Muscle layer of colon (tissue), 2 donors: ENCODE data around the gene ECHS1.
"Not testable (repeated sequence)": the region's sequence is repeated elsewhere in the genome, so short reads cannot be mapped to it uniquely, and the experiment has no call there.

Source experiments
- H3K27ac ChIP-seq: one replicate; pipeline ENCODE4 v1.7.0; 2013; ENCODE audit warnings: low read depth, mild to moderate bottlenecking, low read length, moderate library complexity
- H3K27me3 ChIP-seq, 2 donors: one replicate each; pipeline ENCODE4 v1.7.0; 2013; ENCODE audit warnings: low read length in 2 of 2, mild to moderate bottlenecking in 2 of 2; ENCODE audit not compliant: insufficient read depth in 2 of 2, control insufficient read depth in 1 of 2
- H3K36me3 ChIP-seq: one replicate; pipeline ENCODE4 v1.7.0; 2013; ENCODE audit warnings: mild to moderate bottlenecking, low read length; ENCODE audit not compliant: insufficient read depth
- H3K4me1 ChIP-seq: one replicate; pipeline ENCODE4 v1.7.0; 2013; ENCODE audit warnings: mild to moderate bottlenecking, low read length; ENCODE audit not compliant: insufficient read depth
- H3K4me3 ChIP-seq, 2 donors: one replicate each; pipeline ENCODE4 v1.7.0; 2013; ENCODE audit warnings: low read length in 2 of 2, low read depth in 1 of 2, mild to moderate bottlenecking in 1 of 2, moderate library complexity in 1 of 2
- H3K9ac ChIP-seq: one replicate; pipeline ENCODE4 v1.7.0; 2013; ENCODE audit warnings: low read length
- H3K9me3 ChIP-seq: one replicate; pipeline ENCODE4 v1.7.0; 2013; ENCODE audit warnings: mild to moderate bottlenecking, low read length
- donor health status: abdominal sarcoma.
- donor health status: Adenocarcinoma of cecum.

ECHS1 gene

DNA sequence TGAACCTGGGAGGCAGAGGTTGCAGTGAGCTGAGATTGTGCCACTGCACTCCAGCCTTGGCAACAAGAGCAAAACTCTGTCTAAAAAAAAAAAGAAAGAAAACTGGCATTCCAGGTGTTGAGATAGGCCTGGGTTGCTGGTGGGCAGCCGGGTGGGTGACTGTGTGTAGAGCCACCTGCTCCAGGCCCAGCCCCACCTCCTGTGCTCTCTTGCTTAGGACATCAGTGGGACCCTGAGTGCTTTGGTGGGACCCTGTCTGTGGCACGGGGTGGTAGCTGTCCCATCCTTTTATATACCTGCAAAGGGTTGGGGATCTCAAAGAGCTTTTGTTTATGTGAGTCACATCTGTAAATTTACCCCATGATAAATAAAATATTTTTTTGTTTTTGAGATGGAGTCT lies 12.1 kb upstream of the ECHS1 start:
- Histone ChIP-seq H3K9ac (no peak overlapping the region), H3K4me1 (no peaks in the 10 kb centered on the region), H3K36me3 (no peaks in the 10 kb centered on the region), H3K27ac (no peak overlapping the region), H3K9me3 (no peaks in the 10 kb centered on the region), H3K4me3 (no peak overlapping the region), H3K27me3 (no peaks in the 10 kb centered on the region)

DNA sequence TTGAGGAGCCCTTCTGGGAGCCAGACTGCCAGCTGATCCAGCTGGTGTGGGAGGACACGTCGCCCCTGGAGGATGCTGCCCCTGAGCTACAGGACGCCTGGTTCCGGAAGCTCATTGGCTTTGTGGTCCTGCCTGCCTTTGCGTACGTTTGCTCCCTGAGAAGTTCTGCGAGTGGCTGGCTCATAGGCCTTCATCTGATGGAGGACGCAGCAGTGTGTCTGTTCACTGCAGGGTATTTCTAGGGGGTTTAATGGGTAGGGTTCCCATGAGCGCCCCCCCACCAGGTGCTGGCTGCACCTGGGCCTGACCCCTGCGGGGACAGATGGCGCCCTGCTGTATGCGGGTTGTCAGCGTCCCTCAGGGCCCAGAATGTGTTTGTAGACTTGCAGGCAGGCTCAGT lies 10.9 kb upstream of the ECHS1 start:
- Histone ChIP-seq H3K27ac (no peak overlapping the region), H3K4me3 (no peak overlapping the region), H3K36me3 (no peaks in the 10 kb centered on the region), H3K9ac (no peak overlapping the region), H3K4me1 (peaks cover 4% of the 10 kb centered on the region), H3K27me3 (no peaks in the 10 kb centered on the region), H3K9me3 (no peaks in the 10 kb centered on the region)

DNA sequence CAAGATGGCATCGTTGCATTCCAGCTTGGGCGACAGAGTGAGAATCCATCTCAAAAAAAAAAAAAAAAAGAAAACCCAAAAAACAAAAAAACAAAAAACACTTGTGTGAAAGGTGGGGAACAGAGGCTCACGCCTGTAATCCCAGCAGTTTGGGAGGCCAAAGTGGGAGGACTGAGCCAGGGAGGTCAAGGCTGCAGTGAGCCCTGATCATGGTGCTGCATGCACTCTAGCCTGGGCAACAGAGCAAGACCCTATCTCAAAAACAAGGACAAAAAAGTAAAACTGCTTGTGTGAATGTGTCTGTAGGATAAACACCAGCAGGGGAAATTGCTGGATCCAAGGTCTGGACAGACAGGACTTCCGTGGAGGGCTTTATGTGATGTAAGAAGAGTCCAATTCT lies 10.4 kb upstream of the ECHS1 start:
- H3K36me3 ChIP-seq, result no peaks in the 10 kb centered on the region
- H3K9ac ChIP-seq, result no peak overlapping the region
- H3K27me3 ChIP-seq, result no peaks in the 10 kb centered on the region
- H3K4me1 ChIP-seq, result peaks cover 4% of the 10 kb centered on the region
- no peak overlapping the region for H3K27ac ChIP-seq
- H3K9me3 ChIP-seq, result no peaks in the 10 kb centered on the region
- no peak overlapping the region for H3K4me3 ChIP-seq

DNA sequence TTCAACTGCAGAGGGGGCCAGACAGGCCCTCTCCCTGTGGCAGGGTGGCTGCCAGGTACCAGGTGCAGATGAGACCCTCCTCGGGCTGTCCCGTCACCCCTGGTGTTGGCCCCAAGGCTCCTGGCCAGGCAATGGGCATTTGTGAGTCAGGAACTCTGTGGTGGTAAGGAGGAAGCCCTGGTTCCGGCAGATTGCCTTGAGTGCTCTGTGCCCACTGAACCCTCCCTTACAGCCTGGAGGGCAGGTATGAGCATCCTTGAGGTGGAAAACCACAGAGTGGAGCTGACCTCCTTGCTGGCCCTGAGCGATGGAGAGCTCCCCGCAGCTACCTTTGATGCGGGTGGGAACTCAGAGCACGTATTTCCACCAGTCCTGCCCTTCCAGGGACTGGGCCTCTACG lies 7.9 kb upstream of the ECHS1 start:
- Histone ChIP-seq H3K9ac (no peak overlapping the region), H3K27ac (no peak overlapping the region), H3K9me3 (no peaks in the 10 kb centered on the region), H3K4me1 (peaks cover 11% of the 10 kb centered on the region), H3K36me3 (no peaks in the 10 kb centered on the region), H3K27me3 (no peaks in the 10 kb centered on the region), H3K4me3 (no peak overlapping the region)

DNA sequence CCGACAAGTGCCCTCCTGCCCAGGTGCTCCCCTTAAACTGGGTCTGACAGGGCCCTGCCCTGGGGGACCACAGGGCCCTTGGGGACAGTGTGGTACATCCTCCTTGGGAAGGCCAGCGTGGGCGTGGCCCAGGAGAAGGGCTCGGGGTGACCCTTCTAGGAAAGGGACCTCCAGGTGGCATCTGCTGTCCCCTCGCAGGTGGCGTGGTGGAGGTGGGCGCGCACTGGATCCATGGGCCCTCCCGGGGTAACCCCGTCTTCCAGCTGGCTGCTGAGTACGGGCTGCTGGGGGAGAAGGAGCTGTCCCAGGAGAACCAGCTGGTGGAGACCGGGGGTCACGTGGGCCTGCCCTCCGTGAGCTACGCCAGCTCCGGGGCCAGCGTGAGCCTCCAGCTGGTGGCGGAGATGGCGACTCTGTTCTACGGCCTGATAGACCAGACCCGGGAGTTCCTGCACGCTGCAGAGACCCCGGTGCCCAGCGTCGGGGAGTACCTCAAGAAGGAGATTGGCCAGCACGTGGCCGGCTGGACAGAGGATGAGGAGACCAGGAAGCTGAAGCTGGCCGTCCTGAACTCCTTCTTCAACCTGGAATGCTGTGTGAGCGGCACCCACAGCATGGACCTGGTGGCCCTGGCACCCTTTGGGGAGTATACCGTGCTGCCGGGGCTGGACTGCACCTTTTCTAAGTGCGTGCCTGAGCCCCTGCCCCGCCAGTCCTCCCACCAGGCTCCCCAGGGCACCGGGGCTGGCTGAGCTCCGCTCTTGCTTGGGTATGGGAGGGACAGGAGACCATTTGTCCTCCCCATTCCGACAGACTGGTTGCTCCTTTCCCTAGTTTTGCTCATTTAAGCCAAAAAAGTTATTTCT lies 6.9 kb upstream of the ECHS1 start:
- Histone ChIP-seq H3K27me3 (no peaks in the 10 kb centered on the region), H3K9me3 (no peaks in the 10 kb centered on the region), H3K36me3 (no peaks in the 10 kb centered on the region), H3K27ac (peak overlapping the region; percentile 68), H3K4me3 (peak overlapping the region; percentile 52 to 87), H3K4me1 (peaks cover 11% of the 10 kb centered on the region), H3K9ac (no peak overlapping the region)

DNA sequence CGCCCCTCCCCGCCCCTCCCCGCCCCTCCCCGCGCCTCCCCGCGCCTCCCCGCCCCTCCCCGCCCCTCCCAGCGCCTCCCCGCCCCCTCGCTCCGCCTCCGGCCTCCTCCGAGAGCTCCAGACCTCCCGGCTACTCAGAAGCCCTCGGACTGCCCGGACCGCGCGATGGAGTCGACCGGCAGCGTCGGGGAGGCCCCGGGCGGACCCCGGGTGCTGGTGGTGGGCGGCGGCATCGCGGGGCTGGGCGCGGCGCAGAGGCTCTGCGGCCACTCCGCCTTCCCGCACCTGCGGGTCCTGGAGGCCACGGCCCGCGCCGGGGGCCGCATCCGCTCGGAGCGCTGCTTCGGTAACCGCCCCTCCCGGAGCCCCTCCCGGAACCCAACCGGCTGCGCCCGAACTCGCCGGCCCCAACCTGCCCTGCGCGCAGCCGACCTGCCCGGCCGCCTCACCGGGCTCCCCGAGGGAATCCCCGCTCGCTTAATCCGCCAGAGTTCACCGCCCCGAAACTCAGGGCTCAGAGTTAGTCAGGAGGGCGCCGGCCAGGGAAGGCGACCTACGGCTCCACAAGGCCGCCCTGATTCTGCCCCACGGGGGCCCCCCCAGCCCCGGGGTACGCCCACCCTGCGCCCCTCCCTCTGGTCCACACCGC lies 6.1 kb upstream of the ECHS1 start, which contains the start of gene PAOX:
Gene PAOX (plus strand): TSS at position 111 of the 649 bp plus-strand sequence. CDS start 55 bp downstream, at position 166.
- peak within 1 kb of the TSS; percentile 20 for H3K9ac ChIP-seq
- peak within 1 kb of the TSS; percentile 82 to 87 for H3K4me3 ChIP-seq
- H3K36me3 ChIP-seq, result no peaks in the 10 kb centered on the region
- no peaks in the 10 kb centered on the region for H3K27me3 ChIP-seq
- H3K4me1 ChIP-seq, result peaks cover 11% of the 10 kb centered on the region
- no peaks in the 10 kb centered on the region for H3K9me3 ChIP-seq
- H3K27ac ChIP-seq, result peak within 1 kb of the TSS; percentile 86

DNA sequence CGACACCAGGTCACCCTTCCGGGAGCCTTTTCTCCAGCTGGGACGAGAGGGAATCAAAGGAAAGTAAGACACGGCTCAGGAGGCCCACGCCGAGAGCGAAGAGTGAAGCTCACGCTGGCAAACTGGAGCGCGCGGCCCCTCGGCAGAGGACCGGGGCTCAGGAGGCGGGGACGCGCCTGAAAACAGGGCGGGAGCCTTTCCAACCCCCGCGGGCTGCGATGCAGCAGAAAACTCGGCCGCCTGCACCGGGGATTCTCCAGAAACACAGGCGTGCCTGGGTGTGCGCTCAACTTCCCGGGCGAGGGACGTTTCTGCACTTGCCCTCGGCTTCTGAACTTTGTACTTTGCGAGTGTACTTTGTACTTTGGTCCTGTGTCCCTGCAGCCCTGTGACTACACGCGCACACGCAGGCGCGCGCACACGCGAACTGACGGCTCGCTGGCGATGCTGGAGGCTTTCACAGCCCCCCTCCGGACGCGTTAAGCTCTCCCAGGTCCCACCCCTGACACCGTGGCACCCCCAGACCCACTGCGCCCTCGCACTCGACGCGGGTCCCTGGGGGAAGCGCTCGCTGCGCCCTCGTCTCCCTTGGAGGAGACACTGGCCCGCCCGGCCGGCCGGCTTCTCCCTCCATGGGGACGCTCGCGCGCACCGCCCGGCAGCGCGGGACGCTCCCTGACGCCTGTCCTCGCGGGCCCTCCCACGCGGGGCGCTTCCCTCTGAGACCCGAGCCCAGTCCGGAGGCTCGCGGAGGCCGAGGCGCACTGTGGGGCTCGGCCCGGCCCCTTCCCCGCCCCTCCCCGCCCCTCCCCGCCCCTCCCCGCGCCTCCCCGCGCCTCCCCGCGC lies 5.3 kb upstream of the ECHS1 start:
- H3K9me3 ChIP-seq, result no peaks in the 10 kb centered on the region
- peak overlapping the region; percentile 86 for H3K27ac ChIP-seq
- H3K36me3 ChIP-seq, result no peaks in the 10 kb centered on the region
- H3K4me3 ChIP-seq, result peak overlapping the region; percentile 52 to 82
- peaks cover 11% of the 10 kb centered on the region for H3K4me1 ChIP-seq
- peak overlapping the region; percentile 20 for H3K9ac ChIP-seq
- no peaks in the 10 kb centered on the region for H3K27me3 ChIP-seq

DNA sequence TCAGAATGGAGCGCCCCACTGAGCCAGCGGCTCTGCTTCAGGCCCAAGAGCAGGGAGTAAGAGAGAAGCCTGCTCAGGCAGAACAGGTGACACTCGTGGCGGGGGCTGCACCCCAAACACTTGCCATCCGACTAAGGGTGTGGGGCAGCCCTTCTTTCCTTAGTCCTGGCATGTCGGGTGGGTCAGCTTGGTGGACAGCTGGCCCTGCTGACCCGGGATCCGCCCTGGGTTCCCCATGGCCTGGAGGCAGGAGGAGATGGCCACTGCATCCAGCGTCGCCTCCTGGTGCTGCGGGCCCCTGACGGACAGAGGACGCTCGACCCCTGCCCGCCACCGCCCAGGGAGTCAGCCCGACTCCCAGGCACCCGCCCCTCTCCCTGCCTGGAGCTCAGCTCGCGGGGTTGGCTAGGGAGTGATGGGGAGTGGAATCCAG lies 4.7 kb upstream of the ECHS1 start:
- Histone ChIP-seq H3K27me3 (no peaks in the 10 kb centered on the region), H3K36me3 (no peaks in the 10 kb centered on the region), H3K27ac (peak overlapping the region; percentile 86), H3K9me3 (no peaks in the 10 kb centered on the region), H3K4me1 (peaks cover 11% of the 10 kb centered on the region), H3K9ac (peak overlapping the region; percentile 20), H3K4me3 (peak overlapping the region; percentile 52 to 82)

DNA sequence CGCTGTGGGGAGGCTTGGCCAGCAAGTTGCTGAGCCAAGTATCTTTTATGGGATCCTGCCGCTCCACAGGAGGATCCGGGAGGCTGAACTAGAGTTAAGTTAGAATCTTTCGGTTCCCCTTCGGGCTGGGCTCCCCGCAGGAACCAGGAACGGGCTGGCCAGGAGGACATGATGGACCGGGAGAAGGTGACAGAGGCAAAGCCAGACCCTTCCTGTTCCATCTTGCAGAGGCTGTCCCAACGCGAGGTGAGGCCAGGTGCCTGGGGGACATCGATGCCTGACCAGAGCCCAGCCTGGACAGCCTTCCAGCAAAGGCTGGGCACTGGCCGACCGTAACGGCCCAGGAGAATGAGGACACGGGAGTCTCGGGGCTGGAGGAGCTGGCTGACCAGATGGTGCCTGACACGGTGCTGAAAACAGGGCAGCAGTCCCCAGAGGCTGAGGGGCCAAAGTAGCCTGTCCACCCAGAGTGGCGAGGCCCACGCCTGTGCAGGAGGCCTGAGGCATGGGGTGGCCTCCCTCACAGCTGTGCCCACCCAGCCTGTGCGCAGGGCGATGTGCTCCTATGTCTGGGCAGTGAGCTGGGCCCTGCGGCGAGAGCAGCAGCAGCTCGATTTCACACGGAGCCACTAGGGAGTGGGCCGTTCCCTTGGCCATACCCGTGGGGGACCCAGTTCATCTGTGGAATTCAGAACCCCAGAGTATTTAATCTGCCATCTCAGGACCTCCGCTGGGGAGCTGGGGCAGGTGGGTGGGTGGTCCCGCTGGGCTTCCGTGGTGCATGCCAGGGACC lies 4.1 kb upstream of the ECHS1 start:
- H3K27me3 ChIP-seq, result no peaks in the 10 kb centered on the region
- no peak overlapping the region for H3K27ac ChIP-seq
- H3K9ac ChIP-seq, result no peak overlapping the region
- peaks cover 11% of the 10 kb centered on the region for H3K4me1 ChIP-seq
- peak overlapping the region in 1 of 2 donors; percentile 82 for H3K4me3 ChIP-seq
- no peaks in the 10 kb centered on the region for H3K9me3 ChIP-seq
- H3K36me3 ChIP-seq, result no peaks in the 10 kb centered on the region

DNA sequence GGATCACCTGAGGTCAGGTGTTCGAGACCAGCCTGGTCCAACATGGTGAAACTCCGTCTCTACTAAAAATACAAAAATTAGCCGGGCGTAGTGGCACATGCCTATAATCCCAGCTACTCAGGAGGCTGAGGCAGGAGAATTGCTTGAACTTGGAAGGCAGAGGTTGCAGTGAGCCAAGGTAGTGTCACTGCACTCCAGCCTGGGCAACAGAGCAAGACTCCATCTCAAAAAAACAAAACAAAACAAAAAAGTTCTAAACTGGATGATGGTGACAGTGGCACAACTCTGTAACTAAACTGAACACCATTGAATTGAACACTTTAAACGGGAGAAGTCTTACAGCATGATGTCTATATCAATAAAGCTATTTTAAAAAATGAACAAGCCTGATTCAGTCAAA lies 3.0 kb upstream of the ECHS1 start:
- not testable (repeated sequence) for H3K27me3 ChIP-seq, H3K4me3 ChIP-seq, H3K9ac ChIP-seq, H3K9me3 ChIP-seq, H3K27ac ChIP-seq, H3K36me3 ChIP-seq
- H3K4me1 ChIP-seq, result peaks cover 11% of the 10 kb centered on the region
